SKM-1 treated with dmso at 0.1 percent for 144 hours (cell line): Measurements from ENCODE around the gene HDAC10.
"Not testable (repeated sequence)": the region's sequence is repeated elsewhere in the genome, so short reads cannot be mapped to it uniquely, and the experiment has no call there.

Experiments
- DNase-seq: peaks from one replicate; lab custom pipeline; 2025; ENCODE audit not compliant: unreplicated experiment; lab: John Stamatoyannopoulos, UW

The HDAC10 gene

GRCh38 chr22:50285568-50286229 is 34.6 kb upstream of the HDAC10 start:
- DNase-seq: no peak

- DNase-seq: no peak
Observed at GRCh38 chr22:50284479-50284878, 33.4 kb upstream of the HDAC10 start.

- no peak for DNase-seq
Observed at GRCh38 chr22:50283821-50284220, 32.8 kb upstream of the HDAC10 start.

GRCh38 chr22:50282361-50283155 is 31.5 kb upstream of the HDAC10 start:
- no peak for DNase-seq

- no peak for DNase-seq
Observed at GRCh38 chr22:50281957-50282356, 30.9 kb upstream of the HDAC10 start.

- no peak for DNase-seq
Observed at GRCh38 chr22:50281384-50281760, 30.3 kb upstream of the HDAC10 start.

- no peak for DNase-seq
Observed at GRCh38 chr22:50280708-50281383, 29.8 kb upstream of the HDAC10 start.

GRCh38 chr22:50280022-50280707 is 29.1 kb upstream of the HDAC10 start:
- DNase-seq: no peak

GRCh38 chr22:50278956-50279619 is 28.0 kb upstream of the HDAC10 start:
- no peak for DNase-seq

- DNase-seq: no peak
Observed at GRCh38 chr22:50278461-50278860, 27.4 kb upstream of the HDAC10 start.

GRCh38 chr22:50277761-50278160 is 26.7 kb upstream of the HDAC10 start:
- DNase-seq: no peak

- DNase-seq: peak; percentile 43
Observed at GRCh38 chr22:50276143-50276542, 25.1 kb upstream of the HDAC10 start.

GRCh38 chr22:50275181-50276055 is 24.4 kb upstream of the HDAC10 start:
- DNase-seq: no peak

GRCh38 chr22:50274771-50275170 is 23.7 kb upstream of the HDAC10 start:
- DNase-seq: no peak

GRCh38 chr22:50274311-50274710 is 23.2 kb upstream of the HDAC10 start:
- no peak for DNase-seq

GRCh38 chr22:50273781-50274180 is 22.7 kb upstream of the HDAC10 start:
- DNase-seq: not testable (repeated sequence)

GRCh38 chr22:50273352-50273751 is 22.3 kb upstream of the HDAC10 start:
- DNase-seq: not testable (repeated sequence)

GRCh38 chr22:50272044-50272802 is 21.2 kb upstream of the HDAC10 start:
- DNase-seq: no peak

- peak; percentile 50 for DNase-seq
Observed at GRCh38 chr22:50271519-50271970, 20.5 kb upstream of the HDAC10 start.
